GM21723 (cell line): ENCODE results near the gene RANBP9.

Experiments used
- ATAC-seq: cut with Tn5 transposase; IDR thresholded peaks from one replicate; pipeline ENCODE4 v1.9.1; 2021; ENCODE audit warnings: mild to moderate bottlenecking, moderate library complexity; ENCODE audit not compliant: unreplicated experiment

The RANBP9 gene

GRCh38 chr6:13572951-13573654 lies 138.5 kb downstream of the RANBP9 start:
- no peak for ATAC-seq

- no peak for ATAC-seq
Measured at GRCh38 chr6:13572240-13572639, 139.4 kb downstream of the RANBP9 start.
